ENCODE results near the gene PSMD14.

The PSMD14 gene

GRCh38 chr2:161420406-161421074, 112.3 kb downstream of the PSMD14 start:
- DNase-seq = no peak

GRCh38 chr2:161421686-161422085, 113.5 kb downstream of the PSMD14 start:
- DNase-seq = no peak

GRCh38 chr2:161422816-161423403, 114.7 kb downstream of the PSMD14 start:
- no peak for DNase-seq

GRCh38 chr2:161423421-161424393, 115.5 kb downstream of the PSMD14 start:
- no peak for DNase-seq

- DNase-seq = no peak
These were observed 116.2 kb downstream of the PSMD14 start for GRCh38 chr2:161424394-161424769.

DNA sequence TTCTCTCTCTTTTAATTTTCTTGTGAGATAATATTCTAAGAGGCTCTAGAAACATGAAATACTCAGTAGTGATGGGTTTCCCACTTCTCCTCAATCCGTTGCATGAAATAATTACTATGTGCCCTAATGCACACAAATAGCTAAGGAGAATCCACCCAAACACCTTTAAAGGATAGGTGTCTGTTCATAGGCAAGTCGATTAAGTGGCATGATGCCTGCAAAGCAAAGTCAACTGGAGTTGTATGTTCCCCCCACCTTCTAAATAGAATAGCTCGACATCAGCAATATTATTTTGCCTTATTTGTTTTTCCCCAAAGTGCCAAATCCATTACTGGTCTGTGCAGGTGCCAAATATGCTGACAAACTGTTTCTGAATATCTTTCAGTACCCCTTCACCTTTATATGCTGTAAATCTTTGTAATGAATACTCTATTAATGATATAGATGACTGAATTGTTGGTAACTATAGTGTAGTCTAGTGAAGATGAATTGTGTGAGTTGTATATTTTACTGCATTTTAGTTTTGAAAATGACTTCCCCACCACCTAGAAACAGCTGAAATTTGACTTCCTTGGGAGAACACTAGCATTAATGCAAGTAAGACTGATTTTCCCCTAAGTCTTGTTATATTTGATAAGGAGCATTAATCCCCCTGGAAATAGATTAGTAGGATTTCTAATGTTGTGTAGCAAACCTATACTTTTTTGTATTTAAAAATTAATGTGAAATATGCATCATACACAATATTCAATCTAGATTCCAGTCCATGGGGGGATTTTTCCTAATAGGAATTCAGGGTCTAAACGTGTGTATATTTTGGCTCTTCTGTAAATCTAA, 116.9 kb downstream of the PSMD14 start:
- no peak for DNase-seq

- no peak for DNase-seq
These were observed 117.7 kb downstream of the PSMD14 start for GRCh38 chr2:161425728-161426454.

DNA sequence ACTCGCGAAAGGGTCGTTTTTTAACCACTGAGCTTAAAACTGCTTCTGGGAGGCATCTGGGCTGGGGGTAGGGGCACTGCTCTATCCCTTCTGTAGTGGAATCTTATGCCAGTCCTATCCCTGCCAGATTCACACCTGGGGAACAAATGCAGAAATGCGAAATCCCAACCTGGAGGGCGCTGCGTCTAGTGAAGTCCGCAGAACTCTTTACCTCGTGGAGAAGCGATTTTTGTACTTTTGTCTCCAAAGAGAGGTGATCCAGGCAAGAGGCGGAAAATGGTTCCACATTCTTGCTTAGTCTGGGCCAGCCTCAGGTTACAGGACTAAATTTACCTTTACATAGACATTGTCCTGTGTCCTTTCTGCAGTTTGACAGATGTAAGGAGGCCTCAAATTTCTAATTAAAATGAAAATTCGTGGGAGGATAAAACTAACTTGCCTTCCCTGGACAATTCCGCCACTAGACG, 118.3 kb downstream of the PSMD14 start:
- DNase-seq = no peak

- DNase-seq = no peak
These were observed 118.9 kb downstream of the PSMD14 start for GRCh38 chr2:161426922-161427663.

DNA sequence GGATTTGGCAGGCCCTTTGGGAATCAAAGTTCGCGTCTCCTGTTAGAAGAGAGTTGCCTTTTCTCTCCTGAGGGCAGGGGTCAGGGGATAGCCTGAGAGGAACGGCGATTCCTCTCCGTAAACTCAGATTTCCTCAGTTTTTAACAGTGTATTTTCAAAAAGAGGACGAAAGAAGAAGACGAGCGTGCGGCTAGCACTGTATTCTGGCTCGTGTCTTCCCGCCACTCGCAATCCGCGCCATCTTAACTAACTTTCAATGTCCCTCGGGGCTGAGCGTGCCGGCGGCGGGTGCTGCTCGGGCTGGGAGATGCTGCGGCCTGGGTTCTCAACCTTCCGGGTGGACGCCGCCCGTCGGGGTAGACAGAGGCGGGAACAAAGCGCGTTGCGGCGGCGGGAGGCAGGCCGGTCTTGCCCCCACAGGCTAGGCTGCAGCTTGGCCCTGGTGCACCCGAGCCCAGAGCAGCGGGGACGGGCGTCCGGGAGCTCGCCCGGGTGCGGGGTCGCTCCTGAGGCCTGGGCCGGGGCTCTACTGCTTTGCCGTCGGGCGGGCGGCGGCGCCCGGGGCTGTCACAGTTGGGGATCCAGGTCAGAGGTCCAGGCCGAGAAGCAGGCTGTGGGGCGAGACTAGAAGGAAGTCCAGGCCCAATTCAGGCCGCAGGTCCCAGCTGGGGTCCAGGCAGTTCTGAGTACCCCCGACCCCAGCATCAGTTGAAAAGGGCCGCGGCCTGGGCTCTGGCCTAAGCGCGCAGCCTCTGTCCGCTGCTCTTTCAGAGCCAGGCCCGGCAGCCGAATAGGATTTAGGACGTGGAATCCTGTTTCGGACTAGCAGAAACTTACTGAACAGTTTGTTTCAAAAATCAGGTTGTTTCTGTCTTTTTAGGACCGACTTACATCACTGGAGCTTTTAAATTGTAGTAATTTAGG, 119.7 kb downstream of the PSMD14 start:
- DNase-seq = no peak

GRCh38 chr2:161430386-161430785, 122.2 kb downstream of the PSMD14 start:
- no peak for DNase-seq

GRCh38 chr2:161432107-161432506, 123.9 kb downstream of the PSMD14 start:
- DNase-seq = no peak

DNA sequence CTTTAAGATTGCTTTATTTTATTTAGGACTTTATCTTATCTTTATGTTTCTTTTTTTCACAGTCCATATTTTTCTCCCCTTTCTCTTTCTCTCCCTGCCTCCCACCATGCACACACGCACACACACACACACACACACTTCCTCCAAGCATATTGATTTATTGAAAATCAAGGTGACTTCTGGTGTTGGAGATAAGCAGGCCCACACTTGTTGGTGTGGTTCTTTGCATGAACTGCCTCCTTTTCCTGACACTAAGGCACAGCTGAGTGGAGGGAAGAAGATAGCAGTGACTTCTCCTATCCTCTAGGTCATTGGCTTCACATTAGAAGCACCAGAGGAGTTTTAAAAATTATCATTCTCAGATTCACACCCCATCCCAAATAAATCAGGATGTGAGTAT, 125.9 kb downstream of the PSMD14 start:
- DNase-seq = no peak

- DNase-seq = no peak
These were observed 128.2 kb downstream of the PSMD14 start for GRCh38 chr2:161436411-161436810.

DNA sequence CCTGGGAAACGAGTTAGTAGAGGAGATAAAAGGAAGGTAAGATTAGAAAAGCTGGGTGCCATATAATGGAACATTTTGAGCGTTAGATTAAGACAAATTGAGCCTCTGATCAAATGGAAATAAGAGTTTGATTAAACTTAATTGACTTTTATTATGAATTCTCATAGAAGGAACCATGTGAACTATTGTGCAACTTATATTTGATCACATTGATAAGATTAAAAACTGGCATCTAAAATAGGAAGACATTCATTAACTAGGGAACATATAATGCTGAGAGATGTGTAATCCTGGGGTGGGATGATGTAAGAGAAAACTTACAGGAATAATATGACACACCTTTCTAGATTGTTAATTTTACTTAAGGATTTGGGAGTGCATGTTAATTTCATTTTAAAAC, 130.4 kb downstream of the PSMD14 start:
- no peak for DNase-seq

DNA sequence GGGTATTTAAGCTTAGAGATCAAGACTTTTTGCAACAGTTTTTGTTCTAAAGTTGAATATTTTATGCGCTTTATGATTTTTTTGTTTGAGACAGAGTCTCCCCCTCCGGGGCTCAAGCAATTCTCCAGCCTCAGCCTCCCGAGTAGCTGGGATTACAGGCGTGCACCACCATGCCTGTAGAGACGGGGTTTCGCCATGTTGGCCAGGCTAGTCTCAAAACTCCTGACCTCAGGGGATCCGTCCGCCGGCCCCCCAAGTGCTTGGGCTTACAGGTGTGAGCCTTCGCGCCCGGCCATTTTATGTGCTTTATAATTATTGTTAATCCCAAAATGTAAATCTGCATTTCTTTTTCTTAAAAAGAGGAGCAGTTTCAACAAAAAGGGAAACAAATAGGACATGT, 136.9 kb downstream of the PSMD14 start:
- no peak for DNase-seq

GRCh38 chr2:161448431-161448830, 140.2 kb downstream of the PSMD14 start:
- DNase-seq = no peak

Measured in C1 segment of cervical spinal cord (tissue), 14 donors.